Activated T-helper 1 cell treated with Interleukin-2 at 50 U/mL for 16 hours (primary cell): ENCODE results near the gene GSAP.
"Not testable (repeated sequence)": the region's sequence is repeated elsewhere in the genome, so short reads cannot be mapped to it uniquely, and the experiment has no call there.

Experiments used
- DNase-seq: peaks from one replicate; pipeline ENCODE4 v3.0.0-alpha.2; 2020; ENCODE audit warnings: low read depth

GSAP gene

GRCh38 chr7:77284616-77285015, 131.5 kb downstream of the GSAP start:
- no peak for DNase-seq

GRCh38 chr7:77284005-77284404, 132.1 kb downstream of the GSAP start:
- DNase-seq: no peak

- no peak for DNase-seq
Measured at GRCh38 chr7:77282897-77283296, 133.3 kb downstream of the GSAP start.

GRCh38 chr7:77281780-77282478, 134.2 kb downstream of the GSAP start:
- no peak for DNase-seq

GRCh38 chr7:77276120-77276519, 140.0 kb downstream of the GSAP start:
- DNase-seq: no peak

GRCh38 chr7:77275663-77276062, 140.5 kb downstream of the GSAP start:
- not testable (repeated sequence) for DNase-seq

- DNase-seq: no peak
Measured at GRCh38 chr7:77271766-77272165, 144.4 kb downstream of the GSAP start.

GRCh38 chr7:77270094-77270480, 146.1 kb downstream of the GSAP start:
- no peak for DNase-seq

- no peak for DNase-seq
Measured at GRCh38 chr7:77269360-77270093, 146.6 kb downstream of the GSAP start.

GRCh38 chr7:77266291-77266794, 149.8 kb downstream of the GSAP start:
- no peak for DNase-seq

- DNase-seq: no peak
Measured at GRCh38 chr7:77265666-77266065, 150.5 kb downstream of the GSAP start.

GRCh38 chr7:77262316-77262715, 153.8 kb downstream of the GSAP start:
- no peak for DNase-seq
